Tibial nerve (tissue), 4 donors: ENCODE measurements around the gene PTOV1.

Source experiments
- CTCF ChIP-seq, 5 experiments: fragments of 200-600 bp in 3 of 5; fragments of 450-650 bp in 2 of 5; sonication (generic) in 3 of 5; IDR thresholded peaks; one replicate each; pipeline ENCODE4 v1.5.1; 2016 to 2019; ENCODE audit warnings: antibody characterized with exemption in 5 of 5, mild to moderate bottlenecking in 3 of 5, moderate library complexity in 2 of 5
- EP300 ChIP-seq, 2 donors: sonication (generic); formaldehyde crosslinking; IDR thresholded peaks; one replicate each; pipeline ENCODE4 v1.6.1; 2017; ENCODE audit warnings: antibody characterized with exemption in 2 of 2, mild to moderate bottlenecking in 1 of 2
- POLR2A ChIP-seq, 2 donors: fragments of 450-650 bp; IDR thresholded peaks; one replicate each; pipeline ENCODE4 v1.6.1; 2017; ENCODE audit warnings: antibody characterized with exemption in 2 of 2, mild to moderate bottlenecking in 2 of 2, moderate library complexity in 2 of 2

- TF ChIP-seq CTCF (IDR thresholded peaks at IDR 0.05) (no peak), POLR2A (IDR thresholded peaks at IDR 0.05) (no peak), EP300 (IDR thresholded peaks at IDR 0.05) (no peak)
Observed at GRCh38 chr19:49861107-49861506, 10.1 kb downstream of the PTOV1 start.
